Spleen (tissue), 11 donors: ENCODE data around the gene DNAH6. TPM values are rescaled to one million over a fixed set of nuclear protein-coding genes. Genes with fewer than 3 reads are reported as not detected.

Experiments used
- DNase-seq: peaks from one replicate; pipeline ENCODE4 v3.0.0-alpha.2; 2020
- H3K27ac ChIP-seq, 8 donors: fragments of 200-600 bp; sonication (generic) in 7 of 8; 1 replicate in 4 of 8; 2 replicates in 4 of 8; pipeline versions ENCODE4 v1.5.0 to v1.8.0; 2016 to 2021; ENCODE audit warnings: inconsistent platforms in 4 of 8, mild to moderate bottlenecking in 4 of 8, moderate library complexity in 1 of 8
- H3K27me3 ChIP-seq, 7 donors: fragments of 200-600 bp; sonication (generic) in 6 of 7; replicated peaks in 1 of 7; 1 replicate in 4 of 7; 2 replicates in 3 of 7; pipeline versions ENCODE4 v1.5.0 to v1.8.0; 2016 to 2021; ENCODE audit warnings: inconsistent platforms in 3 of 7, mild to moderate bottlenecking in 1 of 7
- H3K36me3 ChIP-seq, 6 donors: fragments of 200-600 bp; sonication (generic) in 5 of 6; 1 replicate in 4 of 6; 2 replicates in 2 of 6; pipeline versions ENCODE4 v1.5.0 to v1.8.0; 2016 to 2021; ENCODE audit warnings: inconsistent platforms in 2 of 6
- H3K4me1 ChIP-seq, 6 donors: fragments of 200-600 bp; sonication (generic) in 5 of 6; 1 replicate in 3 of 6; 2 replicates in 3 of 6; pipeline versions ENCODE4 v1.5.0 to v1.8.0; 2016 to 2021; ENCODE audit warnings: inconsistent platforms in 3 of 6
- H3K4me3 ChIP-seq, 8 donors: fragments of 200-600 bp; sonication (generic) in 7 of 8; 1 replicate in 4 of 8; 2 replicates in 4 of 8; pipeline versions ENCODE4 v1.5.0 to v1.8.0; 2016 to 2021; ENCODE audit warnings: inconsistent platforms in 4 of 8, mild to moderate bottlenecking in 4 of 8, moderate library complexity in 2 of 8
- H3K9me3 ChIP-seq, 8 donors: fragments of 200-600 bp; sonication (generic) in 7 of 8; 1 replicate in 4 of 8; 2 replicates in 4 of 8; pipeline versions ENCODE4 v1.5.0 to v1.8.0; 2016 to 2021; ENCODE audit warnings: inconsistent platforms in 4 of 8
- CTCF ChIP-seq, 11 experiments: fragments of 200-600 bp in 7 of 11; fragments of 450-650 bp in 4 of 11; sonication (generic) in 4 of 11; IDR thresholded peaks in 8 of 11; conservative IDR thresholded peaks in 3 of 11; 1 replicate in 7 of 11; 2 replicates in 4 of 11; pipeline versions ENCODE4 v1.4.0 to v1.8.0; 2016 to 2021; ENCODE audit warnings: antibody characterized with exemption in 11 of 11, inconsistent platforms in 4 of 11, mild to moderate bottlenecking in 1 of 11
- POLR2A ChIP-seq, 3 donors: fragments of 450-650 bp; IDR thresholded peaks; one replicate each; pipeline ENCODE4 v1.5.1; 2017; ENCODE audit warnings: antibody characterized with exemption in 3 of 3, mild to moderate bottlenecking in 1 of 3
- POLR2AphosphoS5 ChIP-seq, 3 donors: sonication (generic); formaldehyde crosslinking; IDR thresholded peaks; one replicate each; pipeline ENCODE4 v1.5.1; 2017; ENCODE audit warnings: antibody characterized with exemption in 3 of 3
- WGBS, 5 donors: extraction: QIAGEN DNeasy Blood & Tissue Kit in 3 of 5; methylation state at CpG; one replicate each; pipeline versions ENCODE4 v1.1.5 to v1.1.7; 2013 to 2018; 5-methylcytosine and 5-hydroxymethylcytosine counted together
- intact Hi-C: fragments of 100-400 bp; cut with DNase I; formaldehyde crosslinking; loops from one replicate; pipeline ENCODE4 v1.15.0; 2023; ENCODE audit warnings: low total_unique reads
- polyA plus RNA-seq, 3 donors: library from polyadenylated mRNA; stranded (reverse); fragments of 200-250 nt; gene quantifications; one replicate each; pipeline ENCODE4 v1.2.1, GENCODE V29; 2013
- total RNA-seq, 7 donors: library from RNA; depleted of rRNA in 3 of 7; stranded (reverse); fragments of >200 nt in 3 of 7; fragmentation: NEBNext Ultra II Directional in 4 of 7; extraction: Animal tissue kit (Norgen Biotek cat#: 25700) in 4 of 7; gene quantifications; one replicate each; pipeline versions ENCODE4 v1.1.0 to v1.2.1, GENCODE V29; 2016 to 2021
- donor health status: healthy with polysubstance abuse.
- donor health status: DM: no; HTN: no; CAD: no; lungs with moderate emphysema.
- donor health status: DM: no; HTN: no; CAD: no.
- donor health status: Bipolar disorder and iron deficiency.
- donor health status: healthy.
- donor health status: DM: no; HTN: no; CAD: no.
- donor health status: DM: yes; HTN: yes; CAD: no.

Gene DNAH6
- total and polyA plus RNA-seq, 10 donors = 0.02 to 1.1 (median 0.43) TPM; not detected in 1

GRCh38 chr2:84805250-84805958 is 289.1 kb downstream of the DNAH6 start:
- no peak overlapping the region for H3K27ac ChIP-seq
- intact Hi-C loops = no loop called here
- WGBS, 5 donors = 68 to 90% (median 85%) methylated on average over 1 of the region's 1 CpG
- peaks cover 0 to 16% (median 14%) of the 10 kb centered on the region in 8 donors for H3K9me3 ChIP-seq
- H3K4me1 ChIP-seq = peaks cover 0 to 8% (median 0%) of the 10 kb centered on the region in 6 donors
- TF ChIP-seq POLR2A (IDR thresholded peaks at IDR 0.05) (no peak), CTCF (IDR thresholded peaks at IDR 0.05 in 8 of 11, conservative IDR thresholded peaks at IDR 0.05 in 3 of 11) (no peak), POLR2AphosphoS5 (IDR thresholded peaks at IDR 0.05) (no peak)
- no peaks in the 10 kb centered on the region for H3K36me3 ChIP-seq
- no peaks in the 10 kb centered on the region for H3K27me3 ChIP-seq
- DNase-seq = no peak
- no peak overlapping the region for H3K4me3 ChIP-seq

GRCh38 chr2:84807063-84807485 is 290.8 kb downstream of the DNAH6 start:
- H3K27ac ChIP-seq = no peak overlapping the region
- WGBS, 5 donors = 30 to 48% (median 41%) methylated on average over 4 of the region's 4 CpGs
- no peak overlapping the region for H3K4me3 ChIP-seq
- H3K36me3 ChIP-seq = no peaks in the 10 kb centered on the region
- H3K9me3 ChIP-seq = peaks cover 0 to 8% (median 5%) of the 10 kb centered on the region in 8 donors
- intact Hi-C loops = no loop called here
- DNase-seq = no peak
- H3K27me3 ChIP-seq = no peaks in the 10 kb centered on the region
- no peak for TF ChIP-seq CTCF (IDR thresholded peaks at IDR 0.05 in 8 of 11, conservative IDR thresholded peaks at IDR 0.05 in 3 of 11)
- TF ChIP-seq POLR2A (IDR thresholded peaks at IDR 0.05) = no peak
- TF ChIP-seq POLR2AphosphoS5 (IDR thresholded peaks at IDR 0.05) = no peak
- H3K4me1 ChIP-seq = peaks cover 0 to 8% (median 0%) of the 10 kb centered on the region in 6 donors

GRCh38 chr2:84808279-84808678 is 292.0 kb downstream of the DNAH6 start:
- TF ChIP-seq CTCF (IDR thresholded peaks at IDR 0.05 in 8 of 11, conservative IDR thresholded peaks at IDR 0.05 in 3 of 11) (no peak), POLR2A (IDR thresholded peaks at IDR 0.05) (no peak), POLR2AphosphoS5 (IDR thresholded peaks at IDR 0.05) (no peak)
- WGBS, 5 donors = 61 to 78% (median 71%) methylated on average over 4 of the region's 4 CpGs
- intact Hi-C loops = no loop called here
- no peak for DNase-seq
- H3K36me3 ChIP-seq = no peaks in the 10 kb centered on the region
- H3K4me1 ChIP-seq = peaks cover 0 to 8% (median 0%) of the 10 kb centered on the region in 6 donors
- no peaks in the 10 kb centered on the region for H3K9me3 ChIP-seq
- H3K27me3 ChIP-seq = peaks cover 0 to 3% (median 0%) of the 10 kb centered on the region in 7 donors
- H3K4me3 ChIP-seq = no peak overlapping the region
- no peak overlapping the region for H3K27ac ChIP-seq

- H3K9me3 ChIP-seq = no peaks in the 10 kb centered on the region
- intact Hi-C loops = no loop called here
- no peak overlapping the region for H3K27ac ChIP-seq
- WGBS, 5 donors = 94 to 95% (median 95%) methylated on average over 6 of the region's 6 CpGs
- H3K36me3 ChIP-seq = no peaks in the 10 kb centered on the region
- H3K4me1 ChIP-seq = peaks cover 0 to 10% (median 0%) of the 10 kb centered on the region in 6 donors
- peaks cover 0 to 4% (median 0%) of the 10 kb centered on the region in 7 donors for H3K27me3 ChIP-seq
- TF ChIP-seq POLR2A (IDR thresholded peaks at IDR 0.05) (no peak), POLR2AphosphoS5 (IDR thresholded peaks at IDR 0.05) (no peak), CTCF (IDR thresholded peaks at IDR 0.05 in 8 of 11, conservative IDR thresholded peaks at IDR 0.05 in 3 of 11) (no peak)
- H3K4me3 ChIP-seq = no peak overlapping the region
- DNase-seq = no peak
These were observed 295.6 kb downstream of the DNAH6 start for GRCh38 chr2:84811839-84812431.
